B cell (primary cell): Measurements from ENCODE around the gene PXDC1. TPM values are rescaled to one million over a fixed set of nuclear protein-coding genes. Genes with fewer than 3 reads are reported as not detected.

Experiments used
- ATAC-seq: fragments of 200-7000 bp; cut with Tn5 transposase; one replicate; pipeline ENCODE4 v1.10.0; 2021; ENCODE audit warnings: low read depth, mild to moderate bottlenecking, moderate number of reproducible peaks, moderate library complexity
- CTCF ChIA-PET: fragments of 350-600 bp; sonication (Branson Sonifier 250); formaldehyde crosslinking; loops from one replicate; lab custom pipeline; 2021; ENCODE audit warnings: antibody characterized with exemption, inconsistent platforms; lab: Charles Lee
- POLR2A ChIA-PET: fragments of 350-600 bp; sonication (Branson Sonifier 250); formaldehyde crosslinking; loops from one replicate; lab custom pipeline; 2021; ENCODE audit warnings: antibody characterized with exemption; lab: Charles Lee
- DNase-seq: peaks from one replicate; pipeline ENCODE4 v3.0.0; 2013
- H2AFZ ChIP-seq: 2 replicates; pipeline ENCODE4 v1.6.1; 2012; ENCODE audit warnings: mild to moderate bottlenecking, low read depth, low read length; ENCODE audit not compliant: insufficient read depth, poor library complexity, severe bottlenecking
- H3K27ac ChIP-seq, 2 donors: 1 replicate in 1 of 2; 2 replicates in 1 of 2; pipeline ENCODE4 v1.5.1; 2012 to 2013; ENCODE audit warnings: low read length in 2 of 2, mild to moderate bottlenecking in 2 of 2, moderate library complexity in 1 of 2
- H3K27me3 ChIP-seq, 4 experiments: fragments of 200-600 bp in 1 of 4; sonication (generic) in 1 of 4; replicated peaks in 1 of 4; 1 replicate in 2 of 4; 2 replicates in 2 of 4; pipeline versions ENCODE4 v1.6.1 to v1.7.0; 2013 to 2016; ENCODE audit warnings: low read length in 3 of 4, mild to moderate bottlenecking in 2 of 4, mixed read lengths in 1 of 4, moderate library complexity in 1 of 4; ENCODE audit not compliant: insufficient read depth in 4 of 4, control insufficient read depth in 3 of 4; ENCODE audit errors: control extremely low read depth in 1 of 4
- H3K36me3 ChIP-seq, 2 experiments: replicated peaks in 1 of 2; 1 replicate in 1 of 2; 2 replicates in 1 of 2; pipeline versions ENCODE4 v1.6.1 to v1.7.1; 2013; ENCODE audit warnings: low read length in 1 of 2; ENCODE audit not compliant: insufficient read depth in 2 of 2, control insufficient read depth in 1 of 2; ENCODE audit errors: control extremely low read depth in 1 of 2, extremely low read depth in 1 of 2
- H3K4me1 ChIP-seq, 2 donors: fragments of 200-600 bp in 1 of 2; sonication (generic) in 1 of 2; 1 replicate in 1 of 2; 2 replicates in 1 of 2; pipeline versions ENCODE4 v1.5.1 to v1.6.1; 2013 to 2017; ENCODE audit warnings: low read length in 2 of 2; ENCODE audit not compliant: control insufficient read depth in 2 of 2, insufficient read depth in 2 of 2
- H3K4me2 ChIP-seq: replicated peaks from 2 replicates; pipeline ENCODE3; 2012; ENCODE audit warnings: mild to moderate bottlenecking, low read depth, low read length; ENCODE audit not compliant: poor library complexity, severe bottlenecking
- H3K4me3 ChIP-seq, 5 experiments: fragments of 200-600 bp in 1 of 5; sonication (generic) in 1 of 5; 1 replicate in 3 of 5; 2 replicates in 2 of 5; pipeline versions ENCODE4 v1.5.1 to v1.7.0; 2011 to 2016; ENCODE audit warnings: low read length in 4 of 5, mild to moderate bottlenecking in 4 of 5, low read depth in 2 of 5, control low read depth in 1 of 5, moderate library complexity in 1 of 5; ENCODE audit not compliant: insufficient read depth in 1 of 5; ENCODE audit errors: control extremely low read depth in 1 of 5, extremely low read depth in 1 of 5
- H3K79me2 ChIP-seq: fragments of 200-600 bp; sonication (generic); one replicate; pipeline ENCODE4 v1.6.0; 2016; ENCODE audit warnings: low read length; ENCODE audit not compliant: control insufficient read depth, insufficient read depth
- H3K9ac ChIP-seq: fragments of 200-600 bp; sonication (generic); 2 replicates; pipeline ENCODE4 v1.6.1; 2017; ENCODE audit warnings: mild to moderate bottlenecking, low read length, moderate library complexity
- H3K9me3 ChIP-seq, 3 donors: one replicate each; pipeline versions ENCODE4 v1.6.1 to v1.7.1; 2013; ENCODE audit warnings: low read length in 2 of 3; ENCODE audit not compliant: control insufficient read depth in 2 of 3, insufficient read depth in 1 of 3; ENCODE audit errors: control extremely low read depth in 1 of 3
- H4K20me1 ChIP-seq: 2 replicates; pipeline ENCODE4 v1.6.0; 2012; ENCODE audit warnings: mild to moderate bottlenecking, low read length; ENCODE audit not compliant: insufficient read depth, control insufficient read depth, poor library complexity, severe bottlenecking
- H3K27ac Mint-ChIP-seq: one replicate; pipeline ENCODE4 v1.8.0; 2021; ENCODE audit warnings: mixed read lengths
- H3K27me3 Mint-ChIP-seq: one replicate; pipeline ENCODE4 v1.8.0; 2021; ENCODE audit warnings: mixed read lengths
- H3K4me1 Mint-ChIP-seq: one replicate; pipeline ENCODE4 v1.8.0; 2021; ENCODE audit warnings: mixed read lengths
- H3K4me3 Mint-ChIP-seq: one replicate; pipeline ENCODE4 v1.8.0; 2021; ENCODE audit warnings: mixed read lengths
- H3K9me3 Mint-ChIP-seq: one replicate; pipeline ENCODE4 v1.8.0; 2022; ENCODE audit warnings: mixed read lengths; ENCODE audit not compliant: insufficient read depth
- CTCF ChIP-seq: fragments of 200-600 bp; IDR thresholded peaks from one replicate; pipeline ENCODE4 v1.8.0; 2022; ENCODE audit warnings: antibody characterized with exemption, mild to moderate bottlenecking
- EZH2 ChIP-seq: IDR thresholded peaks from 2 replicates; pipeline ENCODE4 v1.6.1; 2012; ENCODE audit warnings: borderline replicate concordance, low read depth, mild to moderate bottlenecking, moderate library complexity, low read length; ENCODE audit not compliant: insufficient read depth, poor library complexity, severe bottlenecking
- WGBS: methylation state at CpG from one replicate; pipeline ENCODE4 v1.1.5; 2013; ENCODE audit warnings: missing lambda C conversion rate; ENCODE audit not compliant: insufficient coverage; 5-methylcytosine and 5-hydroxymethylcytosine counted together
- intact Hi-C: fragments of 100-400 bp; cut with micrococcal nuclease; formaldehyde crosslinking; loops from one replicate; pipeline ENCODE4 v1.10.0; 2022
- polyA plus RNA-seq: library from polyadenylated mRNA; depleted of rRNA; stranded (reverse); fragments of >200 nt; gene quantifications from 2 replicates; pipeline ENCODE4 v1.2.3, GENCODE V29; 2012
- total RNA-seq, 2 donors: library from RNA; stranded (reverse); fragments of 120-200 nt in 1 of 2; gene quantifications; 1 replicate in 1 of 2; 2 replicates in 1 of 2; pipeline versions ENCODE4 v1.2.3 to v1.2.4, GENCODE V29; 2013 to 2022

PXDC1 gene
- total and polyA plus RNA-seq, 2 donors (not counting 1 experiment from before 2014, with no cell fraction given) = 4.7 to 18.9 TPM

DNA sequence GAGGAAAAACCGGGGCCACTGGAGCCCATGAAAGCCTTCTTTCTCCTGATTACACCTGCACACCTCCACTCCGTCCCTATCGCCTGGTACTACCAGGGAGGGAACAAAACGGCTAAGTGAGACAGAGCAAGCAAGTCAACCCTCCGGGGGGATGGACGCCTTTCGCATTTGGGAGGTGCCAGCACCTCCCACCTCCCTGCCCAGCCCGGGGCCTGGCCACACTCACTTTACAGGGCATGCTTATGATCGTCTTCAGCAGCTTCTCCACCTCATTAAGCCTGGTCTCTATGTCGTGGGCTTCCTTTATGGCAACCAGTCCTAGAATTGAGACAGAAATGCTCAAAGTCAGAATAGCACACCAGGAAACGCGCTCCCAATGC, 13.7 kb downstream of the PXDC1 start:
- peaks cover 0 to 4% (median 0%) of the 10 kb centered on the region in 4 experiments for H3K27me3 ChIP-seq
- H3K4me1 Mint-ChIP-seq = peaks cover 8% of the 10 kb centered on the region
- no peaks in the 10 kb centered on the region for H4K20me1 ChIP-seq
- H3K4me2 ChIP-seq = no peak overlapping the region
- no peak overlapping the region for H2AFZ ChIP-seq
- POLR2A ChIA-PET = no interaction called here
- no peak overlapping the region for H3K27ac Mint-ChIP-seq
- peaks cover 4% of the 10 kb centered on the region for H3K9me3 Mint-ChIP-seq
- intact Hi-C loops = no loop called here
- no peak overlapping the region for H3K27ac ChIP-seq
- WGBS = 91% methylated on average over 9 of the region's 12 CpGs
- no peaks in the 10 kb centered on the region for H3K27me3 Mint-ChIP-seq
- ATAC-seq (no peak), DNase-seq (no peak)
- H3K9ac ChIP-seq = no peak overlapping the region
- no peak overlapping the region for H3K4me3 Mint-ChIP-seq
- CTCF ChIA-PET = no interaction called here
- TF ChIP-seq EZH2 = no peak
- TF ChIP-seq CTCF = no peak
- H3K79me2 ChIP-seq = no peaks in the 10 kb centered on the region
- H3K36me3 ChIP-seq = no peaks in the 10 kb centered on the region
- H3K4me1 ChIP-seq = peaks cover 6 to 9% of the 10 kb centered on the region in 2 donors
- H3K9me3 ChIP-seq = no peaks in the 10 kb centered on the region
- no peak overlapping the region for H3K4me3 ChIP-seq

- Histone ChIP-seq H3K79me2 (no peaks in the 10 kb centered on the region), H3K9ac (no peak overlapping the region), H3K4me3 (no peak overlapping the region), H3K4me2 (no peak overlapping the region), H2AFZ (no peak overlapping the region), H3K27ac (no peak overlapping the region), H3K27me3 (peaks cover 0 to 4% (median 0%) of the 10 kb centered on the region in 4 experiments), H4K20me1 (no peaks in the 10 kb centered on the region), H3K4me1 (peaks cover 3 to 4% of the 10 kb centered on the region in 2 donors), H3K9me3 (no peaks in the 10 kb centered on the region), H3K36me3 (no peaks in the 10 kb centered on the region)
- CTCF ChIA-PET = no interaction called here
- peaks cover 4% of the 10 kb centered on the region for H3K4me1 Mint-ChIP-seq
- no peak for DNase-seq
- ATAC-seq = no peak
- no peak overlapping the region for H3K27ac Mint-ChIP-seq
- H3K9me3 Mint-ChIP-seq = peaks cover 4% of the 10 kb centered on the region
- 96% methylated on average over 24 of the region's 25 CpGs for WGBS
- POLR2A ChIA-PET = no interaction called here
- TF ChIP-seq EZH2 (no peak), CTCF (no peak)
- no peaks in the 10 kb centered on the region for H3K27me3 Mint-ChIP-seq
- intact Hi-C loops = no loop called here
- H3K4me3 Mint-ChIP-seq = no peak overlapping the region
These were observed 14.2 kb downstream of the PXDC1 start for GRCh38 chr6:3737149-3737830.
